ENCODE measurements around the gene XCL1. TPM values are rescaled to one million over a fixed set of nuclear protein-coding genes. Genes with fewer than 3 reads are reported as not detected.

XCL1 gene
- total RNA-seq, 2 donors from 2014 or later: not detected

- Histone ChIP-seq H3K27ac (no peak overlapping the region), H3K36me3 (replicated peaks in 1 of 2; ENCODE audit: insufficient read depth in 1 of 2, low read depth in 2 of 2) (no peaks in the 10 kb centered on the region), H3K4me1 (peaks cover 11% of the 10 kb centered on the region), H3K27me3 (no peaks in the 10 kb centered on the region), H3K4me3 (no peak overlapping the region), H3K9me3 (no peaks in the 10 kb centered on the region)
- TF ChIP-seq POLR2A (IDR thresholded peaks at IDR 0.05): no peak
- TF ChIP-seq CTCF (IDR thresholded peaks at IDR 0.05): no peak
- 71 to 72% methylated on average over 10 of the region's 10 CpGs for WGBS, 2 donors
- no peak for DNase-seq
- no peak for ATAC-seq
- intact Hi-C loops (cut with DNase I): loop anchor here (10.0 kb wide), 1 partner anchor 735 kb away; no protein-coding TSS in a partner anchor
Measured at GRCh38 chr1:168609741-168610510, 33.5 kb downstream of the XCL1 start.

- Histone ChIP-seq H3K27me3 (no peaks in the 10 kb centered on the region), H3K4me3 (no peak overlapping the region), H3K4me1 (peaks cover 7% of the 10 kb centered on the region), H3K36me3 (replicated peaks in 1 of 2; ENCODE audit: insufficient read depth in 1 of 2, low read depth in 2 of 2) (no peaks in the 10 kb centered on the region), H3K9me3 (no peaks in the 10 kb centered on the region), H3K27ac (no peak overlapping the region)
- no peak for TF ChIP-seq POLR2A (IDR thresholded peaks at IDR 0.05)
- no peak for TF ChIP-seq CTCF (IDR thresholded peaks at IDR 0.05)
- no peak for DNase-seq
- intact Hi-C loops (cut with DNase I): no loop called here
- 67 to 92% methylated on average over 1 of the region's 1 CpG for WGBS, 2 donors
- ATAC-seq: no peak
Measured at GRCh38 chr1:168613038-168613451, 36.6 kb downstream of the XCL1 start.

- no peak for DNase-seq
Measured at GRCh38 chr1:168613691-168614231, 37.4 kb downstream of the XCL1 start.

GRCh38 chr1:168614235-168614634 is 37.8 kb downstream of the XCL1 start:
- H3K9me3 ChIP-seq: no peaks in the 10 kb centered on the region
- intact Hi-C loops (cut with DNase I): no loop called here
- H3K4me3 ChIP-seq: no peak overlapping the region
- no peaks in the 10 kb centered on the region for H3K4me1 ChIP-seq
- WGBS, 2 donors: 71 to 77% methylated on average over 8 of the region's 8 CpGs
- H3K36me3 ChIP-seq (replicated peaks in 1 of 2; ENCODE audit: insufficient read depth in 1 of 2, low read depth in 2 of 2): no peaks in the 10 kb centered on the region
- no peaks in the 10 kb centered on the region for H3K27me3 ChIP-seq
- TF ChIP-seq POLR2A (IDR thresholded peaks at IDR 0.05): no peak
- no peak for TF ChIP-seq CTCF (IDR thresholded peaks at IDR 0.05)
- ATAC-seq (no peak), DNase-seq (no peak)
- no peak overlapping the region for H3K27ac ChIP-seq

More at GRCh38 chr1:168613691-168614231, 37.4 kb downstream of the XCL1 start:
- intact Hi-C loops (cut with DNase I): no loop called here
- Histone ChIP-seq H3K36me3 (replicated peaks in 1 of 2; ENCODE audit: insufficient read depth in 1 of 2, low read depth in 2 of 2) (no peaks in the 10 kb centered on the region), H3K27ac (no peak overlapping the region), H3K4me1 (peaks cover under 1% of the 10 kb centered on the region), H3K4me3 (no peak overlapping the region), H3K27me3 (no peaks in the 10 kb centered on the region), H3K9me3 (no peaks in the 10 kb centered on the region)
- ATAC-seq: no peak
- TF ChIP-seq POLR2A (IDR thresholded peaks at IDR 0.05) (no peak), CTCF (IDR thresholded peaks at IDR 0.05) (no peak)
- 37 to 46% methylated on average over 8 of the region's 8 CpGs for WGBS, 2 donors
